ENCODE data around the gene CPNE8.

DNA sequence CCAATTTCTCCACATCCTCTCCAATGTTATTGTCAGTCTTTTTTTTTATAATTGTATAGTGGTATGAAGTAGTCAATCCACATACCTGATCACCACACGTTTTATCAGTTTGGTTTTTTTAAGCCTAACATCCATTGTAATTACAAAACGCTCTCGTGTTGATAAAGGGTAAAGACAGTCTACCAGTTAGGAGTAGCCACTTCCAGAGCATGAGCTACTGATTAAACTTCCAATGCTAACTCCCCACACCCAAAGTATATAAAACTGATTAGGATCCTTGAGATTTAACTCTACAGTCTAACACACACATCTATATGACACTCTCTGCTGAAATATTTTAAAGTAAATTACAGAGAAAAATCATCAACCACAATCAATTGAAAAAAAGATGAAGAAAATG lies 20.7 kb downstream of the CPNE8 start:
- TF ChIP-seq, protein P1, sequence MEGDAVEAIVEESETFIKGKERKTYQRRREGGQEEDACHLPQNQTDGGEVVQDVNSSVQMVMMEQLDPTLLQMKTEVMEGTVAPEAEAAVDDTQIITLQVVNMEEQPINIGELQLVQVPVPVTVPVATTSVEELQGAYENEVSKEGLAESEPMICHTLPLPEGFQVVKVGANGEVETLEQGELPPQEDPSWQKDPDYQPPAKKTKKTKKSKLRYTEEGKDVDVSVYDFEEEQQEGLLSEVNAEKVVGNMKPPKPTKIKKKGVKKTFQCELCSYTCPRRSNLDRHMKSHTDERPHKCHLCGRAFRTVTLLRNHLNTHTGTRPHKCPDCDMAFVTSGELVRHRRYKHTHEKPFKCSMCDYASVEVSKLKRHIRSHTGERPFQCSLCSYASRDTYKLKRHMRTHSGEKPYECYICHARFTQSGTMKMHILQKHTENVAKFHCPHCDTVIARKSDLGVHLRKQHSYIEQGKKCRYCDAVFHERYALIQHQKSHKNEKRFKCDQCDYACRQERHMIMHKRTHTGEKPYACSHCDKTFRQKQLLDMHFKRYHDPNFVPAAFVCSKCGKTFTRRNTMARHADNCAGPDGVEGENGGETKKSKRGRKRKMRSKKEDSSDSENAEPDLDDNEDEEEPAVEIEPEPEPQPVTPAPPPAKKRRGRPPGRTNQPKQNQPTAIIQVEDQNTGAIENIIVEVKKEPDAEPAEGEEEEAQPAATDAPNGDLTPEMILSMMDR (IDR thresholded peaks at IDR 0.05) = no peak
- TF ChIP-seq POLR2A (IDR thresholded peaks at IDR 0.05) (no peak), POLR2AphosphoS5 (IDR thresholded peaks at IDR 0.05) (no peak)
